SK-N-MC (cell line): ENCODE data around the gene ZNF44.

ENCODE experiments used
- EZH2 ChIP-seq: fragments of 200-600 bp; sonication (generic); IDR thresholded peaks from one replicate; pipeline ENCODE4 v1.6.1; 2017; ENCODE audit warnings: antibody characterized with exemption
- FOXP2 ChIP-seq: optimal IDR thresholded peaks from 2 replicates; pipeline ENCODE3; 2011; ENCODE audit warnings: mild to moderate bottlenecking, moderate library complexity; ENCODE audit not compliant: insufficient read depth; ENCODE audit errors: extremely low read length, control extremely low read depth
- POLR2AphosphoS5 ChIP-seq: IDR thresholded peaks from 2 replicates; pipeline ENCODE4 v1.6.1; 2012; ENCODE audit warnings: mild to moderate bottlenecking, low read depth, low read length, borderline replicate concordance

- TF ChIP-seq EZH2 (no peak), POLR2AphosphoS5 (no peak), FOXP2 (no peak)
Observed at GRCh38 chr19:12318782-12319413, 24.2 kb upstream of the ZNF44 start.
